Gastroesophageal sphincter (tissue), 4 donors: ENCODE data around the gene PDIA4. TPM values are rescaled to one million over a fixed set of nuclear protein-coding genes. Genes with fewer than 3 reads are reported as not detected.

Source experiments
- ATAC-seq: fragments of 150-250 bp; one replicate; pipeline ENCODE4 v1.9.1; 2016; ENCODE audit warnings: mild to moderate bottlenecking, moderate library complexity
- H3K27ac ChIP-seq, 4 donors: fragments of 200-600 bp; sonication (generic) in 3 of 4; 1 replicate in 3 of 4; 2 replicates in 1 of 4; pipeline ENCODE4 v1.5.1; 2016 to 2019
- H3K27me3 ChIP-seq: fragments of 200-600 bp; sonication (generic); one replicate; pipeline ENCODE4 v1.5.1; 2019
- H3K36me3 ChIP-seq, 2 donors: fragments of 200-600 bp; sonication (generic); one replicate each; pipeline ENCODE4 v1.5.1; 2019; ENCODE audit warnings: control low read depth in 1 of 2
- H3K4me1 ChIP-seq, 3 donors: fragments of 200-600 bp; sonication (generic); 1 replicate in 2 of 3; 2 replicates in 1 of 3; pipeline ENCODE4 v1.5.1; 2016 to 2019; ENCODE audit warnings: control low read depth in 2 of 3
- H3K4me3 ChIP-seq, 2 donors: fragments of 200-600 bp; sonication (generic); one replicate each; pipeline ENCODE4 v1.5.1; 2019; ENCODE audit warnings: mild to moderate bottlenecking in 1 of 2, moderate library complexity in 1 of 2
- H3K9me3 ChIP-seq, 3 donors: fragments of 200-600 bp; sonication (generic); one replicate each; pipeline ENCODE4 v1.5.1; 2017 to 2019; ENCODE audit warnings: control low read depth in 2 of 3
- EP300 ChIP-seq: sonication (generic); formaldehyde crosslinking; IDR thresholded peaks from one replicate; pipeline ENCODE4 v1.6.1; 2017; ENCODE audit warnings: antibody characterized with exemption, mild to moderate bottlenecking
- POLR2A ChIP-seq, 2 donors: fragments of 450-650 bp; IDR thresholded peaks; one replicate each; pipeline ENCODE4 v1.6.1; 2017; ENCODE audit warnings: antibody characterized with exemption in 2 of 2, mild to moderate bottlenecking in 2 of 2, moderate library complexity in 1 of 2
- POLR2AphosphoS5 ChIP-seq: sonication (generic); formaldehyde crosslinking; IDR thresholded peaks from one replicate; pipeline ENCODE4 v1.6.1; 2017; ENCODE audit warnings: antibody characterized with exemption
- WGBS, 2 donors: methylation state at CpG; one replicate each; pipeline ENCODE4 v1.1.5; 2018; ENCODE audit warnings: low coverage in 1 of 2; 5-methylcytosine and 5-hydroxymethylcytosine counted together
- total RNA-seq, 4 donors: library from RNA; depleted of rRNA; stranded (reverse); fragments of >200 nt; gene quantifications; one replicate each; pipeline ENCODE4 v1.1.0, GENCODE V29; 2016
- TF ChIP-seq, protein P1 (sequence below), 4 experiments: fragments of 200-600 bp in 2 of 4; fragments of 450-650 bp in 2 of 4; sonication (generic) in 1 of 4; IDR thresholded peaks; one replicate each; pipeline ENCODE4 v1.5.1; 2017 to 2019; ENCODE audit warnings: antibody characterized with exemption in 4 of 4, mild to moderate bottlenecking in 2 of 4, moderate library complexity in 2 of 4

The PDIA4 gene
- total RNA-seq, 4 donors from 2014 or later, result 25.4 to 81.0 (median 46.5) TPM

DNA sequence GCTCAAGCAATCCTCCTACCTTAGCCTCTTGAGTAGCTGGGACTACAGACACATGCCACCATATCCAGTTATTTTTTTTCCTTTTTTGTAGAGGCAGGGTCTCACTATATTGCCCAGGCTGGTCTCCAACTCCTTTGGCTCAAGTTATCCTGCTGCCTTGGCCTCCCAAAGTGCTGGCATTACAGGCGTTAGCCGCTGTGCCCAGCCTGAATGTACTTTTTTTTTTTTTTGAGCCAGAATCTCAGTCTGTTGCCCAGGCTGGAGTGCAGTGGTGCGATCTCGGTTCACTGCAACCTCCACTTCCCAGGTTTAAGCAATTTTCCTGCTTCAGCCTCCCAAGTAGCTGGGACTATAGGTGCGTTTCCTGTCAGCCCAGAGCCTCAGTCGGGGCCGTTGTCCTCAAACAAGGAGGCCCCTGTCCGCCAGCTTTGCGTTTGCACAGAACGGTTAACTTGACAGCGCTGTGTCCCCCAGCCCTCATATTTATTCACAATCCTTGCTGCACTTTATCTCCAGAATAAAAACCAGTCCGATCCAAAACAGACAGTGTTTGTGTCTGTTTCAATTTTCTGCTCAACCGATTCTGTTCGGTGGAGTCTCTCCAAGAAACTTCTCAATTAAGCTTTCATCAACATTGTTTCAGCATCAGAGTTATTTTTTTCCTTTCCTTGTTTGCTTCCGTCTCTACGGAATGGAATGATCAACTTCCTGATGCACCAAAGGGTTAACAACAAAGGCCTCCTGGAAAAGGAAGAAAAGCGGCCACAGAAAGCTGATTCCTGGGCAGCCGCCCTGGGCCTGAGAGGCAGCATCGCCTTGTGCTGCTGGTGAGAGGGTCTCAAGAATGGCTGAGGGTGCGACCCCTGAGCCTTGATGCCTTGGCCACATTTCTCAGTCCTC lies 64.5 kb downstream of the PDIA4 start:
- TF ChIP-seq EP300 (no peak), POLR2A (IDR thresholded peaks at IDR 0.05) (no peak), POLR2AphosphoS5 (no peak)
- TF ChIP-seq, protein P1, sequence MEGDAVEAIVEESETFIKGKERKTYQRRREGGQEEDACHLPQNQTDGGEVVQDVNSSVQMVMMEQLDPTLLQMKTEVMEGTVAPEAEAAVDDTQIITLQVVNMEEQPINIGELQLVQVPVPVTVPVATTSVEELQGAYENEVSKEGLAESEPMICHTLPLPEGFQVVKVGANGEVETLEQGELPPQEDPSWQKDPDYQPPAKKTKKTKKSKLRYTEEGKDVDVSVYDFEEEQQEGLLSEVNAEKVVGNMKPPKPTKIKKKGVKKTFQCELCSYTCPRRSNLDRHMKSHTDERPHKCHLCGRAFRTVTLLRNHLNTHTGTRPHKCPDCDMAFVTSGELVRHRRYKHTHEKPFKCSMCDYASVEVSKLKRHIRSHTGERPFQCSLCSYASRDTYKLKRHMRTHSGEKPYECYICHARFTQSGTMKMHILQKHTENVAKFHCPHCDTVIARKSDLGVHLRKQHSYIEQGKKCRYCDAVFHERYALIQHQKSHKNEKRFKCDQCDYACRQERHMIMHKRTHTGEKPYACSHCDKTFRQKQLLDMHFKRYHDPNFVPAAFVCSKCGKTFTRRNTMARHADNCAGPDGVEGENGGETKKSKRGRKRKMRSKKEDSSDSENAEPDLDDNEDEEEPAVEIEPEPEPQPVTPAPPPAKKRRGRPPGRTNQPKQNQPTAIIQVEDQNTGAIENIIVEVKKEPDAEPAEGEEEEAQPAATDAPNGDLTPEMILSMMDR (IDR thresholded peaks at IDR 0.05), result no peak
- peak overlapping the region; percentile 16 to 70 (median 60) for H3K27ac ChIP-seq
- no peaks in the 10 kb centered on the region for H3K27me3 ChIP-seq
- peak overlapping the region; percentile 54 to 74 for H3K4me3 ChIP-seq
- H3K9me3 ChIP-seq, result no peaks in the 10 kb centered on the region
- no peaks in the 10 kb centered on the region for H3K36me3 ChIP-seq
- peaks cover 0 to 38% (median 0%) of the 10 kb centered on the region in 3 donors for H3K4me1 ChIP-seq
- 11 to 25% methylated on average over 14 of the region's 20 CpGs for WGBS, 2 donors
- ATAC-seq, result no peak

DNA sequence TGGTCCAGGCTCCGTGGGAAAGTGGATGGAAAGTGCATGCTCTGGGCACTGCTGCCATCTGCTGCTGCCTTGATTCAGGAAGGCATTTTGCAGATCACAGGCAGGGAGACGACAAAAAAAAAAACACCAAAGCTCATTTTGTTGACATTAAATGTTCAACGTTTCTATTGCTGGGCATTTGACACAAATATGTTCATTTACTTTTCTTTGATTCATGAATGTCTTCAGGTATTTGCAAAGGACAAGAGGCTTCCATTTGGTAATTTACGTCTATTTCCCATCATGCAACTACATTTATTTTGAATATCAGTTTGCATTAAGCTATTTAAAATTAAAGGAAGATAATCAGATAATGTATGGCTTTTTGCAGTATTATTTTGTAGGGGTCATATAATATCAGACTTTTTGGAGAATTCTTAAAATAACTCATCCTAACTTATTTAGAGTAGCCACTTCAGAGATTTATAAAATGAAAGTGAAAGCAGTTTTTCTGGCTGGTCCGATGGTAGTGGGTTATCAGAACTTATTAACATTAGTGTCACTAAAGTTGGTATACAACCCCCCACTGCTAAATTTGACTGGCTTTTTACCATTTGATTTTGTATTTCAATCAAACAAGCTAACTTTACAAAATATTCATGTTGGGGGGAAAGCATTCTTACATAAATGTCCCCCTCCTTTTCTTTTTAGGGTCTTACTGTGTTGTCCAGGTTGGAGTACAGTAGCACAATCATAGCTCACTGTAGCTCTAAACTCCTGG lies 65.3 kb downstream of the PDIA4 start:
- peak; percentile 35 for ATAC-seq
- no peak for TF ChIP-seq POLR2A (IDR thresholded peaks at IDR 0.05)
- TF ChIP-seq, protein P1 (IDR thresholded peaks at IDR 0.05), result peak; percentile 36 to 77 (median 48)
- 0 to 1% methylated on average over 5 of the region's 5 CpGs for WGBS, 2 donors
- Histone ChIP-seq H3K9me3 (no peaks in the 10 kb centered on the region), H3K27me3 (no peaks in the 10 kb centered on the region), H3K4me1 (peaks cover 0 to 38% (median 0%) of the 10 kb centered on the region in 3 donors), H3K4me3 (peak overlapping the region; percentile 54 to 74), H3K36me3 (no peaks in the 10 kb centered on the region), H3K27ac (peak overlapping the region; percentile 16 to 70 (median 60))

DNA sequence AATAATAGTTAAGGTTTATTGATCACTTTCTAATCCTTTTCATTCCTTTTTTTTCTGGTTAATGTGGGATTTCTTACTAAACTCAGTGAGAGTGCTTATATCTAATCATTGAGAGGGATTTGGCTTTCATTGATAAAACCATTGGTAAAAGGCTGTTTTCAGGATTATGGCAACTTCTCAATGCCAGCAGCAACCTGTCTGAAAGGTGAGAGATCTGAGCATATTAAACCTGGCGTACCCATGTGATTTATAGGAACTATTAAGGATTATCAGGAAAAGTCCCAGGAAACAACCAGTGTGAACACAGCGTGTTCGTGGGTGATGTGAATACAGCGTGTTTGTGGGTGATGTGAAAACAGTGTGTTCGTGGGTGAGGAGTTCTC lies 65.9 kb downstream of the PDIA4 start:
- Histone ChIP-seq H3K4me3 (peak overlapping the region; percentile 54 to 74), H3K27me3 (no peaks in the 10 kb centered on the region), H3K27ac (peak overlapping the region in 3 of 4 donors; percentile 58 to 70 (median 63)), H3K36me3 (no peaks in the 10 kb centered on the region), H3K9me3 (no peaks in the 10 kb centered on the region), H3K4me1 (peaks cover 0 to 38% (median 0%) of the 10 kb centered on the region in 3 donors)
- WGBS, 2 donors, result 12 to 18% methylated on average over 5 of the region's 5 CpGs
- TF ChIP-seq POLR2AphosphoS5 (no peak), EP300 (no peak), POLR2A (IDR thresholded peaks at IDR 0.05) (no peak)
- TF ChIP-seq, protein P1 (IDR thresholded peaks at IDR 0.05), result no peak
- no peak for ATAC-seq

DNA sequence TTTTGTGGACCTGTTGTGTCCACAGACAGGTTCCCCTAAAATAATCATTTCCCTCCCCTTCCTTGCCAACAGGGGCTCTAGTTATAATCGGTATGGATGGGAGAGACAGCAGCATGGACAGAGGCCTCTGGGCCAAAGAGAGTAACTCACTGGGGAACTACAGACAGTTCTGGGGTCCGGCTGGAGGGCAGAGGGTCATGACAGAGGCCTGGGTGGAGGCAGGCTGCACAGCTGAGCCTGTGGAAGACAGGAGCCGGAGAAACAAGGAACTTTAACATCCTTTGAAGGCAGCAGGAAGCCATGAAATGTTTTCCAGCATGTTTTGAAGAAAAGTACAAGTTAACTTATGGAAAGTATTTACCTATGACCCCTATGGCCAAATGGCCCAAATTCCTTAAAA lies 68.6 kb downstream of the PDIA4 start:
- Histone ChIP-seq H3K4me1 (peaks cover 0 to 21% (median 0%) of the 10 kb centered on the region in 3 donors), H3K36me3 (no peaks in the 10 kb centered on the region), H3K27me3 (no peaks in the 10 kb centered on the region), H3K4me3 (no peak overlapping the region), H3K27ac (no peak overlapping the region), H3K9me3 (no peaks in the 10 kb centered on the region)
- WGBS, 2 donors, result 60% methylated on average over 2 of the region's 3 CpGs; no CpG with 5 or more reads in 1 of the 2 donors
- TF ChIP-seq, protein P1 (IDR thresholded peaks at IDR 0.05), result no peak
- no peak for TF ChIP-seq POLR2AphosphoS5
- no peak for TF ChIP-seq POLR2A (IDR thresholded peaks at IDR 0.05)
- no peak for TF ChIP-seq EP300
- no peak for ATAC-seq
